ENCODE measurements around the gene EBLN1. TPM values are rescaled to one million over a fixed set of nuclear protein-coding genes. Genes with fewer than 3 reads are reported as not detected.
A peak's percentile ranks its signal among the peaks of the same experiment; 100 is the strongest.

EBLN1 gene
- 0.17 TPM in 1 of 2 replicates, not detected in the other for total RNA-seq (2014; rRNA removed; shearing (Covaris generic))

DNA sequence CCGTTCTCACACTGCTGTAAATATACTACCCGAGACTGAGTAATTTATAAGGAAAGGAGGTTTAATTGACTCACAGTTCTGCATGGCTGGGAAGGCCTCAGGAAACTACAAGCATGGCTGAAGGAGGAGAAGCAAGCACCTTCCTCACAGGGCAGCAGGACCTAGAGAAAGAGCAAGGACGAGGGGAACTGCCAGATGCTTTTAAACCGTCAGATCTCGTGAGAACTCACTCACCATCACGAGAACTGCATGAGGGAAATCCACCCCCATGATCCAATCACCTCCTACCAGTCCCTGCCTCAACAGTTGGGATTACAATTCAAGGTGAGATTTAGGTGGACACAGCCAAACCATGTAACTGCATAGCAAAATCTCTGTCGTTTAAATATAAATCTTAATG is at the start of gene EBLN1:
Gene EBLN1 (minus strand): TSS at position 174 of the 400 bp plus-strand sequence. CDS start 8,032 bp downstream, outside the sequence.
- no peak for DNase-seq (ENCODE audit: low read depth)

DNA sequence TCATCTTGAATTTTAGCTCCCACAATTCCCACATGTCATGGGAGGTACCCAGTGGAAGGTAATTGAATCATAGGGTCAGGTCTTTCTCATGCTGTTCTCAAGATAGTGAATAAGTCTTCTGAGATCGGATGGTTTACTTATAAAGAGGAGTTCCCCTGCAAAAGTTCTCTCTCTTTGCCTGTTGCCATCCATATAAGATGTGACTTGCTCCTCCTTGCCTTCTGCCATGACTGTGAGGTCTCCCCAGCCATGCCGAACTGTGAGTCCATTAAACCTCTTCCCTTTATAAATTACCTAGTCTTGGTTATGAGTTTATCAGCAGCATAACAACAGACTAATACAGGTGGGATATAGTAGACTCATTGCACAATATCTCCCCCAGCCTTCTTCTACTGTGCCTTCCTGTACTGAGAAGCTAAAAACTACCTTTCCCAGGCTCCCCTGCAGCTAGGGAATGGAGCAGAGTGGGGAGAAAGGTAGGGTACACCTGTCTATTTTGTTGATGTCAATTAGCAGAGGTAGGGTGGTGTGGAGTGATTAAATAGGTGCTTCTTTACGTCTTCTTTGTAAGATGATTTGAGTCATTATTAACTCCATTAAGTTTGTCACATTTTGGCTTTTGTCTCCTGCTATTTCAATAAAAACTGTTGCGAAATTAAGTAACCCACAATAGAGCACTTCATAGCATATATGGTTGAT is 48.2 kb upstream of the EBLN1 start:
- DNase-seq (ENCODE audit: low read depth): no peak

DNA sequence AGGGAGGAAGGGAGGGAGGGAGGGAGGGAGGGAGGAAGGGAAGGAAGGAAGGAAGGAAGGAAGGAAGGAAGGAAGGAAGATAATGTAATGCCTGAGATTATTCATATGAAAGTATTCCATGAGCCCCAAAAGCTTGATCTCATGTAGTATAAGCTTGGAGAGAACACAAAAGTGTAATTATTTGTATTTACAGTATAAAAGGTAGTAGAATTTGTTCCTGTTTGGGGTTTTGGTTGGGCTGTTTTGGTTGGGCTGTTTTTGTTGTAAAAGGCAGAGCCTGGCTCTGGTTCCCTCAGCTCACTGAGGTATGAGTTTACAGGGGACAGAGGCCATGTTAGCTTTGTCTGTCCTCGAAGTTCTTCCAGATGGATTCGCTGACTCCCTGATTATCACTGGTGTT is 45.3 kb upstream of the EBLN1 start:
- no peak for DNase-seq (ENCODE audit: low read depth)

DNA sequence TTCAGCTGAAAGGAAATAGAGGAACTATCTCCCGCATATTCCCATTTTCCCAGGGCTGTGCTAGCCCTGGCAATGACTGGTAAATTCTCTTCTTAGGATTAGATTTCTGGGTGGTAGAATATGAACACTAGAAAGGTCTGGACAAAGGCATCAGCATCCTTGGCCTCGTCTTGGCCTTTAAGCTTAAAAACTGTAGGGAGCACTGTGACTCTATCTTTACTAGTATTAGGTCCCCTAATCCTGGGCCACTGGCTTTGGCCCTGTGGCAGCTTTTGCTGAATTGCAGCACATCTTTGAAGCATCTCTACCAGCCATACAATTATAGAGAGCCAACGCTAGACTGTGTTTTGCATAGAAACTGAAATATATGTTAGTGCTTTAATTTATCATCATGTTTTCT is 41.5 kb upstream of the EBLN1 start:
- peak; percentile 3 for DNase-seq (ENCODE audit: low read depth)

DNA sequence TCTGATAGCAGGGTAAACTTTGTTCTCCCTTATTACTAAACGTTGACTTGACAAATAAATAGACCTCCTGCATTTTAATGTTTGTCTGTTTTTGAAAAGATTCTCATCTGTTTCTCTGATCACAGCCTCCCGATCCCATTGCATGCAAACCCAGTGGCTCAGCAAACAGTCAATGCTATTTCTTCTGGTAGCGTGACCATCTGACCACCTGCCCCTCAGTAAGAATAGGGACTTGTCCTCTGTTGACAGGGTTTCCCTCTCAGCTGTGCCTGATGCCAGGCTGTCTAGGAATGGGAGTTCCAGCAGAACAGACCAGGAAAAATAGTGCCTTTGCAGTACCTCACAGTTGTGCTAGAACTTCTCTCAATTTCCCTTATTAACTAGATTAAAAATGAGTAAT is 40.7 kb upstream of the EBLN1 start:
- DNase-seq (ENCODE audit: low read depth): no peak

DNA sequence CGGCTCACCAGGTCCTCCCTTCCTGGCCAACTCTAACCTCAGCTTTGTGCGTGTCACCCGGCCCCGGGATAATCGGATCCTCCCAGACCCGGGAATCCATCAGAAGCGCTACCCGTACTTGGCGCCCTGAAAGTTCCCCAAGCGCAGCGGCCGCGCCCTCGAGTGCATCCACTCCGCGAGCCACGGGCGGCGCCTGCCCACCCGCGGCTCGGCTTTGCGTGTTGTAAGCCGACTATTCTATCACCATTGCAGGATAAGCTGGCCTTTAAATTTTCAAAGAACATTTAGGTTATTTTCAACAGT is 35.7 kb upstream of the EBLN1 start:
- DNase-seq (ENCODE audit: low read depth): no peak

DNA sequence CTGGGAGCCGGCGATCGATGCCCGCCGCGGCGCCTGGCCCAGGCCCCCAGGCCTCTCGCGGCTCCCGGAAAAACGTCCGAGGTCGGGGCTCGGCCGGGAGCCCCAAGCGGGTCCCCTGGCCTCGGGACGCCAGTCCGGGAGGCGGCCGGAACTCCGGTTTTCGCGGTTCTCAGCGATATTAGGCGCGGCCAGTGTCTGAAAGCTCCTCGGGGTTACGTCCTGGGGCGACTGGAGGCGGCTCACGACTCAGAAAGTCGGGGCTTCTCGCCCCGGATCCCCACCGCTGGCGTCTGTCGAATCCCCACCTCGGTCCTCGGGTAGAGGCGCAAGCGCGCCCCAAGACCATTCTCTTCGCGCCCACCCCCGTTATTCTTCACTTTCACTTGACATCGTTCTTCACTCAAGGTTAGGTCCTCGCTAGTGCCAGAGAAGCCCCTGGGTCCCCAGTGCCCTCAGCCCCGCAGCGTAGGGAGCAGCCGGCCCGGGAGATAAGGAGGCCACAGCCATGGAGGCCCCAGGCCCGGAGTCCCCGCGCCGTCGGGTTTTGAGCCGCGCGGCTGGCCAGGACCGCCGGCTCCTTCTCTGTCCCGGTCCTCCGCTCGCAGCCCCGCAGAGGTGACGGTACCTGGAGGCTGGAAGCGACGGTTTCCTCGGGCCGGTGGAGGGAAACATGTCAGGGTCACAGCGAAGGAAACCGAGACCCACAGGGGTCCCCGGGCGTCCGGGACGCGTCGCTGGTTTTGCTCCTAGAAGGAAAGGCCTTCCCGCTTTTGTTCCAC is 35.2 kb upstream of the EBLN1 start:
- DNase-seq (ENCODE audit: low read depth): no peak

DNA sequence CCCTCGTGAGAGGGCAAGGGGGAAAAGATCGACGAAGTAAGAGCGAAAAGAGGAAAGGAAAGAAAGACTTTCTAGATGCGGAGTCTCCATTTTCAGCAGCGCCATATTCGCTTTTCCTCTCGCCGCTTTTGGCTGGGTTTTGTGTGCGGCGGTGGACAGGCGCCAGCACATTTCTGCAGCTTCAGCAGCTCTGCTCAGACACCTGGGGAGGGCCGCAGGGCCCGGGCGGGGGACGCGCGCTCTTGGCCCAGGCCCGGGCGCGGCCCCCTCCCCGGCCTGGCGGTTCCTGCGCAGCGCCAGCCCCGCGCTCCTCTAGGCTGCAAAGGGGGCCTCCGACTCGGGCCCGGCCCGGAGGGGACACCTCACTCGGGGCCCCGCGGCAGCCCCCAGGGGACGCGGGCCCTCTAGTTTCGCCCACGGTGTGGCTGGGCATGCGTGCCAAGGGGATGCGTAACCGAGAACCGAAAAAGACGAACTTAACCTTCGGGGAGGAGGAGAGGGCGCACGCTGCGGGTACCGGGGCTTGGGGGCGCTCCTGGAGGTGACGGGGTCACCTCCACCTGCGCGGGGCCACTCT is 34.5 kb upstream of the EBLN1 start:
- peak; percentile 20 for DNase-seq (ENCODE audit: low read depth)

DNA sequence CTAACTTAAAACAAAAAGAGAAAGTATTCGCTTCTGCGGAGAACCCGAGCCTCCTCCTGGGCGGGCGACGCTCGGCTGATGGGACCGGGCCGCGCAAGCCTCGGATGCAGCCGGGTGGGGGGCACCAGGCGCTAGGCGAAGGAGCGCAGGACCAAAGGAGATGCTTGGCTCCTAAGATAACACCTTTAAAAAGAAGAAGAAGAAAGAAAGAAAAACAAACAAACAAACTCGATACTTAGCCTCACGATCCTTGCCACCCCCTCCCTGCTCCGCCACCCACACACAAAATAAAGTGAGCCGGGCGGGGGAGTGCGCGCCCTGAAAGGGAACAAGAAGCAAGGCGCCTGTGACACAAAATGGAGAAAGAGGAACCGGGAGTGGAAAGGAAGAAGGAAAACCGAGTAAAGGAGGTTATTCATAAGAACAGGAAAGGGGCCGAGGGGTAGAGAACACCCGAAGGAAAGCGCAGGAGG is 34.0 kb upstream of the EBLN1 start:
- DNase-seq (ENCODE audit: low read depth): peak; percentile 36

DNA sequence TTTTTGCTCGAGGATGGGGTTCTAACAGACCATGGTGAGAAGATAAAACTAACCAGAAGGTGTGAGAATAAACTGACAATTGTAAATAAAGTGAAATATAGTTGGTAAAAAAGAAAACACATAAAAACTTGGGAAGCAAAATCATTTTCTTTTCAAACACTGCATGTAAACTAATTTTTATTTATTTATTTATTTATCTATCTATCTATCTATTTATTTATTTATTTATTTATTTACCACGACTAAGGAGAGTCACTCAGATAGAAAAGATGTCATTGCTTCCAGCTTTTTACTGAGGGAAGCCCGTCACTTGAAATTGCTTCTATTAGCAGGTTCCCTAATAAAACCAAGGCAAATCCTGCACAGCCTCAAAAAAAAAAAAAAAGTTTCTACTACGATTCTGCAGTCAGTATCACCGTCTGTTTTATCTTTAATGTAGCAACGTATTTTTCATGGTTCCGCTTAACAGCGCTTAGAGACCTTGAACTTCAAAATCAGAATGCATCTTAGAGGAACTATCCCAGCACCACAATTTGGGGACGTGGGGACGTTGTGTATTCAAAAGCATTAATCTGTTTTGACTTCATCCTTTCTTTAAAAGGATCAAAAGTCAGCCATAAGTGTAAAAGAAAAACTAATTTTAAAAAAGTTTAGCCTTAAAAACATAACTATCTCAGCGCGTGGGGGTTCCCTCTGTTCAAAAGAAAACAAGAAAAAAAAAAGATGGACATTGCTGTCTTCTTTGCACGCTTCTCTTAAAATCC is 33.3 kb upstream of the EBLN1 start:
- no peak for DNase-seq (ENCODE audit: low read depth)

DNA sequence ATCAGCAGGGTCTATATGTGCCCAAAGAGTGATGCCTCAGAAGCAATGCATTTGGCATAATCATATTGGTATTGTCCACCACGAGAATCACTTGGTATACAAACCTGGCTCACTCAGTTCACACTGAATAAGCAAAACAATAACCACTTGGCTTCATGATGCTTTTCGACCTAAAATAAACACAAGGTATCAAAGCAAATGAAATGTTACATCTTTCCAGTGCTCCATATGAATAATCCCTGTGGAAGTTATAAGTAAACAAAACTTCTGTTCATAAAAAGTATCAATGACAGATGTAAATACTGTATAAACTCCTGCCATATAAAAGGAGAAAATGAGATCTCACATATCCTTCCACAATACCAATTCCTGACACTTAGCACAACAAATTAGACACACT is 29.8 kb upstream of the EBLN1 start:
- DNase-seq (ENCODE audit: low read depth): no peak

DNA sequence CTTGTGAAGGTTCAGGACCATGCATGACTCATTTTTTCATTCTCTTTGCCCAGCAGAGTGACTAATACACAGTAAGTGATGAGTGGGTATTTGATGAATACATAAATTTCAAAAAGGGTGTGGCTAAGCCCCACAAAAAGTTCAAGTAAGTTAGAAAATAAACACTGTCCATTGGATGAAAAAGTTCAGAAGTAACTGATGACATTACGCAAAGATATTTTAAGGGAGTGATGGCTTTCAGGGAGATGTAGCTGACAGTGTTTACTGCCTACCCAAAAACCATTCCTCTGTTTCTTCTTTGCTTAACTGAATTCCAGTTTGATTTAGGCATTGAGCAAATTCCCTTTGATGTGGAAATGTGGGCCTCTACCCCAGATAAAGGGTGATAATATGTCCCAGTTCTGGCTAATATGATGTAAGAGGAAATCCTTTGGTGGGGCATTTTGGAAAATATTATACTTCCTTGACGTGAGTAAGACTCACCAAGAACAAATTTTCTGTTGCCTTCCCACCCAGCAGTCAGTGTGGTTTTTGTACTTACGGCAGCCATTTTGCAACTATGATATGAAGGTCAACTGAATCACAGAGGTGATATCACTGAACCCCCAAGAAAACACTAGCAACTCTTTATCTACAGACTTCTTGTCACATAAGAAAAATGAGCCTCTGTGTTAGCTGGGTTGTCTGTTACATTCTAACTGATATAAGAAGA is 29.0 kb upstream of the EBLN1 start:
- peak; percentile 87 for DNase-seq (ENCODE audit: low read depth)

DNA sequence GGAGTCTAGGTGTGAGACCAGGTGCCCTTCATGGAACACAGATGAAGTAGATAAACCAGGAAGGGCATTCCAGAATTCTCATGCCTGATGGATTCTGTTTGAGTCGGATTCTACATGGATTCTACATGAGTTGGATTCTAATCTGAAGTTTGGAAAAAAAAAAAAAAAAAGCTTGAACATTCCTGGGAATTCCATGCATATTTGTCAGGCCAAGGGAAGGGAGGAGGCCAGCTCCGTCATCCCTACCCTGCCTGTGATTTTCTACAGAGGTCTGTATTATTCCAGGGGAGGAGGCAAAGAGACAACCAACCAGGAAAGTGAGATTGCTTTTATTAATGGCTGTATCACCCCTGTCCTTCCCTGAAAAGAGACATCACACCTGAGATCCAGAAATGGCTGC is 27.8 kb upstream of the EBLN1 start:
- DNase-seq (ENCODE audit: low read depth): peak; percentile 35

DNA sequence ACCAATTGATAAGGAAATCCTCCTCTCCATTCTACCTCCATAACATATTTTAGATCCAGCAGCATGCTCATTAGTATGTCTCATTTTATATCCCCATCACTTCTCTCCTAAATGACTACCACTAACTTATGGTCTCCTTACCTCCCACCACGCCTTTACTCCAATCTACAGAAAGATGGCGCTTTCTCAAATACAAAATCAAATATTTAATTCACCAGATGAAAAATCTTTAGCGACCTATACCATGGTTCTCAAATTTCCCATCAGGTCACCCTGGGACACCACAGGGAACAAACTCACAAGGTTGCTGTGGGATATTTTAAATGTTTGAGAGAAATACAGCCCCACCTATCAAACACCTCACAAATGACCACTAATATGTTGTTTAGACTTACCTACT is 27.0 kb upstream of the EBLN1 start:
- no peak for DNase-seq (ENCODE audit: low read depth)

DNA sequence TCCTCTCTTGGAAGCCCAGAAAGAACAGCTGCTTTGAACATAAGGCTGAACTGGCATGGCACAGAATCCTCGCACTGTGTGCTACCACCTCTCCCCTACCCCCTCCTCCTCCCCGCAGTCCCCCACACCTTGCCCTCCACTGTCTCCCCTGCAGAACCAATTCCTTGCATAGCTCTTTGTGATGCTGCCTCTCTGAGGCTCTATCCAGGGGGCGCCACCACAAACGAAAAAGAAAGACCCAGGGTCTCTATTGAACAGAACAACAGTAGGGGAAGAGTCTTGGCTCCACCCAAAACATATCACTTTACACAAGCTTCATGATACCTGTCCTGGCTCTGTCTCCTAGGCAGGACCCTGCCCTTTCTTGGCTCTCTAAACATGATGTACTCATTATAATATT is 26.2 kb upstream of the EBLN1 start:
- no peak for DNase-seq (ENCODE audit: low read depth)

DNA sequence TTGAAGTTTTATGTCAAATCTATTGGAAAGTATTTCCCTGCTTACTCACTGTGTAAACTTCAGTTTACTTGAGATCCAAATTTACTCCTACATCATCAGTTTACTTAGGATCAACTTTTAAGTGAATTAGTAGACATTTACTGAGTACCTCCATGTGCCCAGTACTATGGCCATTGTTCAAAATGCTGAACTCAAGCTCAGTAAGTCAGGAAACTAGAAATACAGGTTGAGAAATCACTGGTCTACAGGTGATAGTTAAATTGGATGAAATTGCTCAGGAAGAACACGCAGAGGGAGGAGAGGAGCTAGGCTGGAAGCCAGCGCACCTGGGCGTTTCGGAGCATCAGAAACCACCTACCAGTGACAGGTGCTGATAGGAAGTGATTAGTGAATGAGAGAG is 25.5 kb upstream of the EBLN1 start:
- DNase-seq (ENCODE audit: low read depth): no peak

DNA sequence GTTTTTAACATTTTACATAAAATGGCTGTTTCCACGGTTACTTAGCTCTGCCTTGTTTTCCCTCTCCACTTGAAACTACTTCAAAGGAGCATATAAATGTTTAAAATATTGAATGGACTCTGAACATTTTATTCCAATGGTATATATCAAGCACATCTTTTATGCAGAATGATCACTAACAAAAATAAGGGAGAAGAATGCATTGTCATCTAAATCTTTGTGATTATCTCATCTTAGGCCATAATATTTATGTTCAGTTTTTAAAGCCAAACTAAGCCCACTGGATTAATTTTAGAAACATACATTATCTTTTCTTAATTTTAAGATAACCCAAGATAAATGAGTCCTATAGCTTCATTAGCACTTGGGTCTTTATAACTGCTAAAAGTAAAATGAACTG is 13.4 kb upstream of the EBLN1 start:
- no peak for DNase-seq (ENCODE audit: low read depth)

DNA sequence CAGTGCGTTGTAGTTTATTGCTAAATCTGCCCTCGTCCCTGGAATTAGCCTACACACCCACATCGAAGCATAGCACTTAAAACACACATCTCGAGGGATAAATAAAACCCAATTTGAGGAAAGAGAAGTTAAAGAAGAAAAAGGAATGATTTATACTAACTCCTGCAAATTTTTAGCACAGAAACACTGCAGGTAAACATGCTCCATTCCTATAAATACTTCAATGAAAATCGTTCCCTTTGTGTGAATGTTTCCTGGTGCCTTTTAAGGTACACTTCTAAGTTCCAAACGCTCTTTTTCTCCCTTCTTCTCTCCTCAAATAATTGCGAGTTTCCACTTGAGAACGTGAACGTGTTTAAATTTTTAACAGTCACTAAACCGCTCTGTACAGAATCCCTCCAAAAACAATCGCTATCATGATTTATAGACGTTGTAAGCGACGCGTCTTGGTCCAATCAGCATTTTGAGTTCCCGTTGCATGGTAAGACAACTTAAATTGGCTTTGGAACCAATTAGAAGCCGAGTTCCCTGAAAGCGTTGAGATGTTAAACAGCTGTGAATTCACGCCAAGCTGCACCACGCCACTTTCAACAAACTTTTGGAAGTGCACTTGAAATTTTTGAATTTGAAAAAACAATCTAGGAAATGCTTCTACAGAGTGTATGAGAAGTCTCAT is 12.5 kb upstream of the EBLN1 start:
- peak; percentile 35 for DNase-seq (ENCODE audit: low read depth)

DNA sequence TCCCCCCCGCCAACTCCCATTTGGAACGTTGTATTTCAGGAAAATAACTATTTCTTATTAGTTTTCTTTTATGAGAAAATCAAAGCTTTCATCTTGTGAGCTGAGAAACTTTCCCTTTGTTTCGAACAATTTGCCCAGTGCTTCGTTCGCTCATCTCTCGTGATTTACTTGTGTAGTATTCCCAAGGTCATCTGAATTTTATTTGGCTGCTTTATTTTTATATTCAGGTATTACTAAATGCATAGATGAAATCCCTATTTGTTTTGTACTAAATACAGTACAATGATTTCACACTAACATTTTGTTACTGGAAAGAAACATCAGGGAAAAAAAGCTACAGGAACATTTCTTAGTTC is 12.0 kb upstream of the EBLN1 start:
- no peak for DNase-seq (ENCODE audit: low read depth)

DNA sequence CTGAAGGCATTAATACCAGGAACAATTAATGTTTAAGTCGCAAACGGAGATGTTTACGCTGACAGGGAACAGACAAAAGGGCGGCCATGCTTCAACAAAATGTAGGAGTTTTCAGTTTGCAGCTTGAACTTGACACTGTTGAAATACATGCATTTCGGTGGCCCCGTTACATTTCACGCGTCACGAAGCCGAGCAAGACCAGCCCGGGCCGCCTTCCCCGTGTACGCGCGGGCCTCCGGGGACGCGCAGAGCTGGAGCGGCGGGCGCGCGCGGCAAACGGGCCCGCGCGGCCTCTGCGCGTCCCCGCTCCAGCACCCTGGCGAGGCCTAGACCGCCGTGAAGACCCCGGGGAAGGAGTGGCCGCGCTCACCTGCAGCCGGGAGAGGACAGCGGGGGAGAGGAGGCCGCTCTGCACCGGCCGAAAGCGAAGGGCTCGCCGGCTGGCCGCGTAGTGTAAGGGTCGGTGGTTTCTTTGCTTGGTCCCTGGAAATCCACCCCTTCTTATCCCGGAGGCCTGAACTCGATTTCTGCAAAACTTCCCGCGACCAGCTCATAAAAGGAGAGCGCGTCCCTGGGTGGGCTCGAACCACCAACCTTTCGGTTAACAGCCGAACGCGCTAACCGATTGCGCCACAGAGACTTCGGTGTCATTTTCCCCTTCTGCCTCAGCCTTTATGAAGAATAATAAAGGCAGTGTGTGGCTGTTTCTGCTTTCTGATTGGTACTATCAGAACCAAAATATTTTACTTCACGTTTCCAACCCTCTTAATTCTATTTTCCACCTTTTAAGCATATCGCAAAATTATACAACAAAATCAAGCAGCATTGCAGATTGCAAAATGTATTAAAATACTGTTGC is 11.4 kb upstream of the EBLN1 start:
- peak; percentile 77 for DNase-seq (ENCODE audit: low read depth)

All from M059J (cell line).